Measurements from ENCODE around the gene VDAC1.

Gene VDAC1

DNA sequence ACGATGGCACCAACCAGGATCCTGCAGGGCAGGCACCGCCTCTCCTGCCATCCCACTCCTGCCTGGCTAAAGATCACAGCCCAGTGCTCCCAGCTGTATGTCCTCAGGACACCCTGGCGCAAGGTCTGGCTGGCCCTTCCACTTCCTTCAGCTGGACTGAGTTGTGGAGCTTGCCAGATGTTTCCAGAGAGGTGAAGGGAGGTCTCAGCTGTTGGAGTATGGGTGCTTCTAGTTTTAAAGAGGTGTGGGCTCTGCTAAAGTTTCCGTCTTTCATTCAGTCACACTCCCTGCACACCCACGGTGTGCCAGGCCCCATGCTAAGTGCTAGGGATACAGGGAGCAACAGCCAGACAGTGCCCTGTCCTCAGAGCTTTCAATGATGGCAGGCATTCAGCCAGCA lies 70.5 kb downstream of the VDAC1 start:
- no peaks in the 10 kb centered on the region for H3K4me1 ChIP-seq (ENCODE audit: insufficient read depth, low read length)
- H3K36me3 ChIP-seq (ENCODE audit: insufficient read depth, low read length): no peaks in the 10 kb centered on the region
- H4K20me1 ChIP-seq (ENCODE audit: insufficient read depth, low read length): no peaks in the 10 kb centered on the region; the same call in 1 of the 2 replicates
- peaks cover 2% of the 10 kb centered on the region for H3K27me3 ChIP-seq (ENCODE audit: insufficient read depth, low read length, poor library complexity)
- no peak overlapping the region for H3K4me2 ChIP-seq (ENCODE audit: insufficient read depth, low read length)
- no peak for DNase-seq
- H3K9ac ChIP-seq (ENCODE audit: low read depth, low read length): no peak overlapping the region
- no peaks in the 10 kb centered on the region for H3K79me2 ChIP-seq (ENCODE audit: insufficient read depth, low read length)
- H3K27ac ChIP-seq (ENCODE audit: low read length): no peak overlapping the region
- no peak for TF ChIP-seq EZH2 (IDR thresholded peaks at IDR 0.05; ENCODE audit: borderline replicate concordance, low read depth, low read length, severe bottlenecking)
- TF ChIP-seq, protein P1, sequence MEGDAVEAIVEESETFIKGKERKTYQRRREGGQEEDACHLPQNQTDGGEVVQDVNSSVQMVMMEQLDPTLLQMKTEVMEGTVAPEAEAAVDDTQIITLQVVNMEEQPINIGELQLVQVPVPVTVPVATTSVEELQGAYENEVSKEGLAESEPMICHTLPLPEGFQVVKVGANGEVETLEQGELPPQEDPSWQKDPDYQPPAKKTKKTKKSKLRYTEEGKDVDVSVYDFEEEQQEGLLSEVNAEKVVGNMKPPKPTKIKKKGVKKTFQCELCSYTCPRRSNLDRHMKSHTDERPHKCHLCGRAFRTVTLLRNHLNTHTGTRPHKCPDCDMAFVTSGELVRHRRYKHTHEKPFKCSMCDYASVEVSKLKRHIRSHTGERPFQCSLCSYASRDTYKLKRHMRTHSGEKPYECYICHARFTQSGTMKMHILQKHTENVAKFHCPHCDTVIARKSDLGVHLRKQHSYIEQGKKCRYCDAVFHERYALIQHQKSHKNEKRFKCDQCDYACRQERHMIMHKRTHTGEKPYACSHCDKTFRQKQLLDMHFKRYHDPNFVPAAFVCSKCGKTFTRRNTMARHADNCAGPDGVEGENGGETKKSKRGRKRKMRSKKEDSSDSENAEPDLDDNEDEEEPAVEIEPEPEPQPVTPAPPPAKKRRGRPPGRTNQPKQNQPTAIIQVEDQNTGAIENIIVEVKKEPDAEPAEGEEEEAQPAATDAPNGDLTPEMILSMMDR (IDR thresholded peaks at IDR 0.05; ENCODE audit: borderline replicate concordance, extremely low read depth, low read length, poor library complexity, severe bottlenecking): no peak
- no peaks in the 10 kb centered on the region for H3K9me3 ChIP-seq (ENCODE audit: insufficient read depth, low read length, severe bottlenecking)
- no peak overlapping the region for H2AFZ ChIP-seq (ENCODE audit: low read depth, low read length)
- ATAC-seq (ENCODE audit: insufficient read depth, low read depth): no peak
- no peak overlapping the region for H3K4me3 ChIP-seq (ENCODE audit: low read depth in 1 of 2, low read length in 2 of 2)

DNA sequence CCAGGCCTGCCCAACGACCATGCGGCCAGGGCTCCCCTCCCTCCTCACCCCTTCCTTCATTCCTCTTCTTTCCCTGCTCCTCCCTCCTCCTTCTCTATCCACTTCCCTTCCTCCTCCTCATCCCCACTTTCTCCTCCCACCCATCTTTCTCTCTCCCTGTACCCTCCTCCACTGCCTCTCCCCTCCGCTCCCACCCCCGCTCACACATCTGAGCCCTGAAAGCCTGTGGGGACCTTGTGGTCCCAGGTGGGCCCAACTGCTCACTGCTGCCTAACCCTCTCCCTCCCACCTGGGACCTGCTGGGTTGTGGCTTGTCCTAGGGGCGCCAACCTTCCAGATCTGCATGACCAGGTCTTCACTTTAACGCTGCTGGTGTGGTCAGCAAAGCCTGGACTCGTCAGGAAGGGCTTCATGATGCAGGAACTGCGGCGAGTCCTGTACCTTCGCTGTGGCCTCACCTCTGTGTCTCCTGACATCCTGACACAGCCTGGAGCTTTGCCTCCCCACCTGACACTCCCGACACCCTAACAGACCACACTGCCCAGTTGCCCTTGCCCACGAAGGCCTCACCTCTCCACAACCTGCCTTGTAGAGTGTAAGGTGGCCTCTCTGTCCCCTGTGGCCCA lies 71.0 kb downstream of the VDAC1 start:
- Histone ChIP-seq H3K9me3 (ENCODE audit: insufficient read depth, low read length, severe bottlenecking) (no peaks in the 10 kb centered on the region), H3K4me2 (ENCODE audit: insufficient read depth, low read length) (no peak overlapping the region), H3K9ac (ENCODE audit: low read depth, low read length) (no peak overlapping the region), H3K27ac (ENCODE audit: low read length) (no peak overlapping the region), H3K27me3 (ENCODE audit: insufficient read depth, low read length, poor library complexity) (peaks cover 2% of the 10 kb centered on the region), H3K36me3 (ENCODE audit: insufficient read depth, low read length) (no peaks in the 10 kb centered on the region), H2AFZ (ENCODE audit: low read depth, low read length) (no peak overlapping the region), H3K4me1 (ENCODE audit: insufficient read depth, low read length) (no peaks in the 10 kb centered on the region), H3K4me3 (ENCODE audit: low read depth in 1 of 2, low read length in 2 of 2) (no peak overlapping the region), H4K20me1 (ENCODE audit: insufficient read depth, low read length) (no peaks in the 10 kb centered on the region; the same call in 1 of the 2 replicates), H3K79me2 (ENCODE audit: insufficient read depth, low read length) (no peaks in the 10 kb centered on the region)
- DNase-seq: no peak
- no peak for ATAC-seq (ENCODE audit: insufficient read depth, low read depth)
- TF ChIP-seq, protein P1 (IDR thresholded peaks at IDR 0.05; ENCODE audit: borderline replicate concordance, extremely low read depth, low read length, poor library complexity, severe bottlenecking): no peak
- TF ChIP-seq EZH2 (IDR thresholded peaks at IDR 0.05; ENCODE audit: borderline replicate concordance, low read depth, low read length, severe bottlenecking): no peak

DNA sequence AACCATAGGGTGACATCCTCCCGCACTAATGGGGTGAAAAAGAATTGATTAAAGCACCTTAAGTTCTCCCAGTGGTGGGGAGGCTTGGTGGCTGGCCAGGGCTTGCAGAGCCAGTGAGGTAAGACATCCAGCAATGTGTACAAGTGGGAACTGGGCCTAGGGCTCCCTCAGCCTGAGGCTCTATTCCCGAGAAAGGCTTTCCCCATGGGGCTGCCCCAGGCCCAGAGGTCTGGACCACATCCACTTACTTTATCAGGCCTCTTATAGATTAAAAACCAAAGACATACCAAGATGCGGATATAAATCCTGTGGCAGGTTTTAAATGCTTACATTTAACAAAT lies 71.6 kb downstream of the VDAC1 start:
- Histone ChIP-seq H3K4me1 (ENCODE audit: insufficient read depth, low read length) (no peaks in the 10 kb centered on the region), H3K79me2 (ENCODE audit: insufficient read depth, low read length) (no peaks in the 10 kb centered on the region), H3K36me3 (ENCODE audit: insufficient read depth, low read length) (no peaks in the 10 kb centered on the region), H4K20me1 (ENCODE audit: insufficient read depth, low read length) (no peaks in the 10 kb centered on the region; the same call in 1 of the 2 replicates), H2AFZ (ENCODE audit: low read depth, low read length) (no peak overlapping the region), H3K4me3 (ENCODE audit: low read depth in 1 of 2, low read length in 2 of 2) (no peak overlapping the region), H3K4me2 (ENCODE audit: insufficient read depth, low read length) (no peak overlapping the region), H3K9me3 (ENCODE audit: insufficient read depth, low read length, severe bottlenecking) (no peaks in the 10 kb centered on the region), H3K9ac (ENCODE audit: low read depth, low read length) (no peak overlapping the region), H3K27me3 (ENCODE audit: insufficient read depth, low read length, poor library complexity) (peaks cover under 1% of the 10 kb centered on the region), H3K27ac (ENCODE audit: low read length) (no peak overlapping the region)
- no peak for ATAC-seq (ENCODE audit: insufficient read depth, low read depth)
- TF ChIP-seq EZH2 (IDR thresholded peaks at IDR 0.05; ENCODE audit: borderline replicate concordance, low read depth, low read length, severe bottlenecking): no peak
- TF ChIP-seq, protein P1 (IDR thresholded peaks at IDR 0.05; ENCODE audit: borderline replicate concordance, extremely low read depth, low read length, poor library complexity, severe bottlenecking): no peak
- DNase-seq: no peak
